ENCODE measurements around the gene RGS7BP.

Gene RGS7BP

DNA sequence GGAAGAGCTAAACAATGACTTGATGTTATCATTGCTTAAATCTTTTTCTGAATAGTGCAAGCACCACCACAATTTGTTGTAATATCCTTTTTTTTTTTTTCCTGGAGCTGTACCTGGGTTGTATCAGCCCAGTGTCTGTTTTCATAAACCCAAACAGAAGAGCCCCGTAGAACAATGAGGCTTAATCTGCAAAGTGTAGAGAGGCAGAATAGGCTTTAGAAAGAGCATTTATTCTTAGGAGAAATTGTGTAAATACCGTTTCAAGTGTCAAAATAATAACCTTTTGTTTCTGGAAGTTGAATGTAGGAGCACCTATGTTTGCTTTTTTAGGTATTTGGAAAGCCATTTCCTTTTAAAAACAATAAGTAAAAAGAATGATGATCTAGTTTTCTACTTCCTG lies 26.4 kb downstream of the RGS7BP start:
- Histone ChIP-seq H3K4me3 (replicated peaks; ENCODE audit: insufficient read depth, low read length) (no peak overlapping the region), H3K27me3 (ENCODE audit: insufficient read depth, poor library complexity, severe bottlenecking) (no peaks in the 10 kb centered on the region), H3K27ac (replicated peaks) (no peak overlapping the region)
- TF ChIP-seq GABPA (IDR thresholded peaks at IDR 0.05; ENCODE audit: low read depth) (no peak), POLR2AphosphoS5 (IDR thresholded peaks at IDR 0.05; ENCODE audit: low read depth) (no peak), SPI1 (IDR thresholded peaks at IDR 0.05; ENCODE audit: borderline replicate concordance, low read depth) (no peak)
- TF ChIP-seq, protein P1, sequence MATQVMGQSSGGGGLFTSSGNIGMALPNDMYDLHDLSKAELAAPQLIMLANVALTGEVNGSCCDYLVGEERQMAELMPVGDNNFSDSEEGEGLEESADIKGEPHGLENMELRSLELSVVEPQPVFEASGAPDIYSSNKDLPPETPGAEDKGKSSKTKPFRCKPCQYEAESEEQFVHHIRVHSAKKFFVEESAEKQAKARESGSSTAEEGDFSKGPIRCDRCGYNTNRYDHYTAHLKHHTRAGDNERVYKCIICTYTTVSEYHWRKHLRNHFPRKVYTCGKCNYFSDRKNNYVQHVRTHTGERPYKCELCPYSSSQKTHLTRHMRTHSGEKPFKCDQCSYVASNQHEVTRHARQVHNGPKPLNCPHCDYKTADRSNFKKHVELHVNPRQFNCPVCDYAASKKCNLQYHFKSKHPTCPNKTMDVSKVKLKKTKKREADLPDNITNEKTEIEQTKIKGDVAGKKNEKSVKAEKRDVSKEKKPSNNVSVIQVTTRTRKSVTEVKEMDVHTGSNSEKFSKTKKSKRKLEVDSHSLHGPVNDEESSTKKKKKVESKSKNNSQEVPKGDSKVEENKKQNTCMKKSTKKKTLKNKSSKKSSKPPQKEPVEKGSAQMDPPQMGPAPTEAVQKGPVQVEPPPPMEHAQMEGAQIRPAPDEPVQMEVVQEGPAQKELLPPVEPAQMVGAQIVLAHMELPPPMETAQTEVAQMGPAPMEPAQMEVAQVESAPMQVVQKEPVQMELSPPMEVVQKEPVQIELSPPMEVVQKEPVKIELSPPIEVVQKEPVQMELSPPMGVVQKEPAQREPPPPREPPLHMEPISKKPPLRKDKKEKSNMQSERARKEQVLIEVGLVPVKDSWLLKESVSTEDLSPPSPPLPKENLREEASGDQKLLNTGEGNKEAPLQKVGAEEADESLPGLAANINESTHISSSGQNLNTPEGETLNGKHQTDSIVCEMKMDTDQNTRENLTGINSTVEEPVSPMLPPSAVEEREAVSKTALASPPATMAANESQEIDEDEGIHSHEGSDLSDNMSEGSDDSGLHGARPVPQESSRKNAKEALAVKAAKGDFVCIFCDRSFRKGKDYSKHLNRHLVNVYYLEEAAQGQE (IDR thresholded peaks at IDR 0.05; ENCODE audit: insufficient replicate concordance, low read depth): no peak
- TF ChIP-seq, protein P2, sequence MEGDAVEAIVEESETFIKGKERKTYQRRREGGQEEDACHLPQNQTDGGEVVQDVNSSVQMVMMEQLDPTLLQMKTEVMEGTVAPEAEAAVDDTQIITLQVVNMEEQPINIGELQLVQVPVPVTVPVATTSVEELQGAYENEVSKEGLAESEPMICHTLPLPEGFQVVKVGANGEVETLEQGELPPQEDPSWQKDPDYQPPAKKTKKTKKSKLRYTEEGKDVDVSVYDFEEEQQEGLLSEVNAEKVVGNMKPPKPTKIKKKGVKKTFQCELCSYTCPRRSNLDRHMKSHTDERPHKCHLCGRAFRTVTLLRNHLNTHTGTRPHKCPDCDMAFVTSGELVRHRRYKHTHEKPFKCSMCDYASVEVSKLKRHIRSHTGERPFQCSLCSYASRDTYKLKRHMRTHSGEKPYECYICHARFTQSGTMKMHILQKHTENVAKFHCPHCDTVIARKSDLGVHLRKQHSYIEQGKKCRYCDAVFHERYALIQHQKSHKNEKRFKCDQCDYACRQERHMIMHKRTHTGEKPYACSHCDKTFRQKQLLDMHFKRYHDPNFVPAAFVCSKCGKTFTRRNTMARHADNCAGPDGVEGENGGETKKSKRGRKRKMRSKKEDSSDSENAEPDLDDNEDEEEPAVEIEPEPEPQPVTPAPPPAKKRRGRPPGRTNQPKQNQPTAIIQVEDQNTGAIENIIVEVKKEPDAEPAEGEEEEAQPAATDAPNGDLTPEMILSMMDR (IDR thresholded peaks at IDR 0.05; ENCODE audit: insufficient read depth, low read length): no peak
- DNase-seq (ENCODE audit: low read depth in 1 of 2, low spot score in 1 of 2): no peak

DNA sequence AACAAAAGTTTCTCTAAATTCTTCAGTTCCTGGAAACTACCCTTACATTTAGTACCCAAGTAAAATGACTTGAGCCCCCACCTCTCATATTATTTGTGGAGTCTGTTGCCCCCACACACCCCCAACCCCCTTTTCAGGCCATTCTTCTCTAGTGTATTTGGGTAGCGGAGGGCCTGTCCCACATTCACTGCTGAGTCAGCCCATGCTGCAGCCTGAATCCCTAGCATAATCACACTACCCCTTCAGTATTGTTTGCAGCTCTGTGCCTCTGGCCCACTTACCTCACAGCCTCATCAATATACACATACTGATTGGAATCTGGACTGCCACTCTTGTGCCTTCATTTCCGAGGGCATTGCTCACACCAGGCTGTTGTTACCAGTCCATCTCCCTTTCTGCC lies 26.8 kb downstream of the RGS7BP start:
- Histone ChIP-seq H3K27ac (replicated peaks) (no peak overlapping the region), H3K27me3 (ENCODE audit: insufficient read depth, poor library complexity, severe bottlenecking) (no peaks in the 10 kb centered on the region), H3K4me3 (replicated peaks; ENCODE audit: insufficient read depth, low read length) (no peak overlapping the region)
- no peak for DNase-seq (ENCODE audit: low read depth in 1 of 2, low spot score in 1 of 2)
- TF ChIP-seq SPI1 (IDR thresholded peaks at IDR 0.05; ENCODE audit: borderline replicate concordance, low read depth) (no peak), GABPA (IDR thresholded peaks at IDR 0.05; ENCODE audit: low read depth) (no peak), POLR2AphosphoS5 (IDR thresholded peaks at IDR 0.05; ENCODE audit: low read depth) (no peak)
- TF ChIP-seq, protein P1 (IDR thresholded peaks at IDR 0.05; ENCODE audit: insufficient replicate concordance, low read depth): no peak
- TF ChIP-seq, protein P2 (IDR thresholded peaks at IDR 0.05; ENCODE audit: insufficient read depth, low read length): no peak

DNA sequence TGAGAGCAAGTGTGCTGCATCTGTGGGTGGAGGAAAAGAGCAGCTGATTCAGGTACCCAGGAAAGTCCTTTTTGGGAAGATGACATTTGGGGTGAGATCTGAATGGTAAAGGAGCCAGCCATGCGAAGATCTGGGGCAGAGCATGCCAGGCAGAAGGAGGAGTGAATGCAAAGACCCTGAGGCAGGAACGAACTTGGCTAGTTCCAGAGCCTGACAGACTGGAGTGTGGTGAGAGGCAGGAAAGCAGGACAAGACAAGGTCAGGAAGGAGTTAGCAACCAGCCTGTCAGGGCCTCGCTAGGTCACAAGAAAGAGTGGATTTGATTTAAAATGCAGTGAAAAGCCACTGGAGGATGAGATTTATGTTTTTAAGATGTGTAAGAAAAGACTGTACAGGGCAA lies 28.2 kb downstream of the RGS7BP start:
- DNase-seq (ENCODE audit: low read depth in 1 of 2, low spot score in 1 of 2): no peak
- TF ChIP-seq GABPA (IDR thresholded peaks at IDR 0.05; ENCODE audit: low read depth): no peak
- TF ChIP-seq, protein P2 (IDR thresholded peaks at IDR 0.05; ENCODE audit: insufficient read depth, low read length): no peak
- TF ChIP-seq, protein P1 (IDR thresholded peaks at IDR 0.05; ENCODE audit: insufficient replicate concordance, low read depth): no peak
- TF ChIP-seq POLR2AphosphoS5 (IDR thresholded peaks at IDR 0.05; ENCODE audit: low read depth): no peak
- Histone ChIP-seq H3K4me3 (replicated peaks; ENCODE audit: insufficient read depth, low read length) (no peak overlapping the region), H3K27ac (replicated peaks) (no peak overlapping the region), H3K27me3 (ENCODE audit: insufficient read depth, poor library complexity, severe bottlenecking) (no peaks in the 10 kb centered on the region)
